SU-DHL-6 (cell line): Measurements from ENCODE around the gene BAHCC1.

Source experiments
- EZH2phosphoT487 ChIP-seq: fragments of 200-600 bp; sonication (generic), shearing (Covaris generic); conservative IDR thresholded peaks from 2 replicates; pipeline ENCODE4 v1.6.1; 2018; ENCODE audit warnings: mild to moderate bottlenecking, antibody characterized with exemption, low read length, moderate library complexity, mixed read lengths
- TF ChIP-seq, protein P1 (sequence below): fragments of 200-600 bp; sonication (generic); IDR thresholded peaks from one replicate; pipeline ENCODE4 v1.5.1; 2017; ENCODE audit warnings: antibody characterized with exemption, mild to moderate bottlenecking, low read length, moderate library complexity; ENCODE audit not compliant: insufficient read depth, poor library complexity, severe bottlenecking

DNA sequence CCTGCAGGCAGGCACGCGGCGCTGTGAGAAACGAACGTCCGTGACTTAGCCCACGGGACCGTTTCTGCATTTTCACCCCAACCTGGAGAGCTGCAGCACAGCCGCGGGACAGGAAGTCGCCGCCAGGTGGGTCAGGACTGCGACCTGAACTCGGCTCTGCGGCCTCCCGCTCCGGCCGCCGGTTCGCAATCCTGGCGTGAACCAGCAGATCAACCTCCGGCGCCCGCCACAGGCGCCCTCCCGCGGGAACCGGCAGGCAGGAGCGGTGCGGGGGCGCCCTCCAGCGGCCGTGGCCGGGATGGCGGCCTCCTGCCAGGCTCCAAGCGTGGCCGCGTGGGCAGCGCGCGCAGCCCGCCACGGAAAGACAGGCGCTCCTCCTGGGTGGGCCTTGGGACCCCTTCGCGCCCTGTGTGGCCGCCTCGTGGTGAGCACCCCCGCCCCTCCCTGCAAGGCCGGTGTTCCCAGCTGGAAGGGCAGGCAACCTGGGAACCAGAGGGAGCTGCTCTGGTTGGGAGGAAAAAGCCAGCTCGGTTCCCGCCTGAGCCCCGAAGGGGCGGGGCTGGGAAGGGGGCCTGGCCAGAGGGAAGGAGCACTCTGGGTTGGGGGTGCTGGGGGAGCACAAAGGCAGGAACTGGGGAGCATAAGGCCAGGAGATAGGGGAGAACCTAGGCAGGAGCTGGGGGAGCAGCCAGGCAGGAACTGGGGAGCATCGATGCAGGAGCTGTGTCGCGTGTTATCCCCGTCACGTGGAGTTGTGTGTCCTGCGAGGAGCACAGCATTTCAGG lies 89.1 kb downstream of the BAHCC1 start:
- TF ChIP-seq, protein P1, sequence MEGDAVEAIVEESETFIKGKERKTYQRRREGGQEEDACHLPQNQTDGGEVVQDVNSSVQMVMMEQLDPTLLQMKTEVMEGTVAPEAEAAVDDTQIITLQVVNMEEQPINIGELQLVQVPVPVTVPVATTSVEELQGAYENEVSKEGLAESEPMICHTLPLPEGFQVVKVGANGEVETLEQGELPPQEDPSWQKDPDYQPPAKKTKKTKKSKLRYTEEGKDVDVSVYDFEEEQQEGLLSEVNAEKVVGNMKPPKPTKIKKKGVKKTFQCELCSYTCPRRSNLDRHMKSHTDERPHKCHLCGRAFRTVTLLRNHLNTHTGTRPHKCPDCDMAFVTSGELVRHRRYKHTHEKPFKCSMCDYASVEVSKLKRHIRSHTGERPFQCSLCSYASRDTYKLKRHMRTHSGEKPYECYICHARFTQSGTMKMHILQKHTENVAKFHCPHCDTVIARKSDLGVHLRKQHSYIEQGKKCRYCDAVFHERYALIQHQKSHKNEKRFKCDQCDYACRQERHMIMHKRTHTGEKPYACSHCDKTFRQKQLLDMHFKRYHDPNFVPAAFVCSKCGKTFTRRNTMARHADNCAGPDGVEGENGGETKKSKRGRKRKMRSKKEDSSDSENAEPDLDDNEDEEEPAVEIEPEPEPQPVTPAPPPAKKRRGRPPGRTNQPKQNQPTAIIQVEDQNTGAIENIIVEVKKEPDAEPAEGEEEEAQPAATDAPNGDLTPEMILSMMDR: peak; percentile 94
- no peak for TF ChIP-seq EZH2phosphoT487
